Thyroid gland (tissue), 4 donors: Measurements from ENCODE around the gene TACR1.
"Not testable (repeated sequence)": the region's sequence is repeated elsewhere in the genome, so short reads cannot be mapped to it uniquely, and the experiment has no call there.

Experiments
- CTCF ChIP-seq, 6 experiments: fragments of 200-600 bp in 3 of 6; fragments of 450-650 bp in 3 of 6; sonication (generic) in 3 of 6; IDR thresholded peaks; one replicate each; pipeline ENCODE4 v1.5.1; 2016 to 2019; ENCODE audit warnings: antibody characterized with exemption in 6 of 6, mild to moderate bottlenecking in 2 of 6, inconsistent platforms in 1 of 6, moderate library complexity in 1 of 6
- POLR2A ChIP-seq, 2 donors: fragments of 450-650 bp; IDR thresholded peaks; one replicate each; pipeline ENCODE4 v1.6.1; 2017; ENCODE audit warnings: antibody characterized with exemption in 2 of 2, mild to moderate bottlenecking in 2 of 2, moderate library complexity in 1 of 2

- not testable (repeated sequence) for TF ChIP-seq POLR2A, CTCF (IDR thresholded peaks at IDR 0.05)
Measured at GRCh38 chr2:75171423-75171822, 27.9 kb downstream of the TACR1 start.
